Measurements from ENCODE around the gene CHRNA3.

- TF ChIP-seq CTCF (IDR thresholded peaks at IDR 0.05; ENCODE audit: borderline replicate concordance, extremely low read depth, low read length, poor library complexity, severe bottlenecking) = no peak
- no peak for TF ChIP-seq EZH2 (IDR thresholded peaks at IDR 0.05; ENCODE audit: borderline replicate concordance, low read depth, low read length, severe bottlenecking)
Measured at GRCh38 chr15:78642331-78642730, 21.5 kb upstream of the CHRNA3 start.

All from DND-41 (cell line).